Suprapubic skin (tissue), 4 donors: Measurements from ENCODE around the gene IFNAR1. TPM values are rescaled to one million over a fixed set of nuclear protein-coding genes. Genes with fewer than 3 reads are reported as not detected.

Experiments used
- DNase-seq, 2 donors: peaks; one replicate each; pipeline ENCODE4 v3.0.0-alpha.2; 2019; ENCODE audit warnings: low spot score in 2 of 2
- H3K27ac ChIP-seq: fragments of 200-600 bp; sonication (generic); one replicate; pipeline ENCODE4 v1.5.1; 2019
- H3K27me3 ChIP-seq: fragments of 200-600 bp; sonication (generic); one replicate; pipeline ENCODE4 v1.5.1; 2019
- H3K36me3 ChIP-seq: fragments of 200-600 bp; sonication (generic); one replicate; pipeline ENCODE4 v1.5.1; 2019
- H3K4me1 ChIP-seq: fragments of 200-600 bp; sonication (generic); one replicate; pipeline ENCODE4 v1.5.1; 2019
- H3K4me3 ChIP-seq: fragments of 200-600 bp; sonication (generic); one replicate; pipeline ENCODE4 v1.5.1; 2019; ENCODE audit warnings: mild to moderate bottlenecking
- H3K9me3 ChIP-seq: fragments of 200-600 bp; sonication (generic); one replicate; pipeline ENCODE4 v1.5.1; 2019
- CTCF ChIP-seq, 2 donors: fragments of 200-600 bp in 1 of 2; fragments of 450-650 bp in 1 of 2; sonication (generic) in 1 of 2; IDR thresholded peaks; one replicate each; pipeline ENCODE4 v1.5.1; 2016 to 2019; ENCODE audit warnings: antibody characterized with exemption in 2 of 2, mild to moderate bottlenecking in 1 of 2, moderate library complexity in 1 of 2
- EP300 ChIP-seq: sonication (generic); formaldehyde crosslinking; IDR thresholded peaks from one replicate; pipeline ENCODE4 v1.6.1; 2017; ENCODE audit warnings: antibody characterized with exemption
- POLR2A ChIP-seq, 2 donors: fragments of 450-650 bp; IDR thresholded peaks; one replicate each; pipeline ENCODE4 v1.6.1; 2017; ENCODE audit warnings: antibody characterized with exemption in 2 of 2, mild to moderate bottlenecking in 2 of 2, moderate library complexity in 2 of 2
- POLR2AphosphoS5 ChIP-seq, 3 donors: sonication (generic); formaldehyde crosslinking; IDR thresholded peaks; one replicate each; pipeline ENCODE4 v1.6.1; 2017; ENCODE audit warnings: antibody characterized with exemption in 3 of 3
- WGBS: methylation state at CpG from one replicate; pipeline ENCODE4 v1.1.5; 2018; 5-methylcytosine and 5-hydroxymethylcytosine counted together
- total RNA-seq, 4 donors: library from RNA; depleted of rRNA; stranded (reverse); fragments of >200 nt; gene quantifications; one replicate each; pipeline ENCODE4 v1.1.0, GENCODE V29; 2016

IFNAR1 gene
- 10 to 100 TPM; 15.9 to 37.3 (median 22.6) TPM for total RNA-seq

GRCh38 chr21:33324291-33325221, at the start of gene IFNAR1:
Gene IFNAR1 (plus strand): TSS chr21:33324970. CDS start chr21:33325056, 86 bp downstream.
- H3K4me1 ChIP-seq: peaks cover 23% of the 10 kb centered on the region
- H3K27me3 ChIP-seq: no peaks in the 10 kb centered on the region
- H3K36me3 ChIP-seq: no peaks in the 10 kb centered on the region
- H3K4me3 ChIP-seq: peak within 1 kb of the TSS; percentile 95
- peak within 1 kb of the TSS; percentile 99 for H3K27ac ChIP-seq
- peak in 1 of 2 donors; percentile 74 for TF ChIP-seq POLR2A (IDR thresholded peaks at IDR 0.05)
- TF ChIP-seq POLR2AphosphoS5 (IDR thresholded peaks at IDR 0.05): peak in 1 of 3 donors; percentile 39
- no peak for TF ChIP-seq CTCF (IDR thresholded peaks at IDR 0.05)
- TF ChIP-seq EP300: no peak
- no peaks in the 10 kb centered on the region for H3K9me3 ChIP-seq
- under 1% methylated on average over 62 of the region's 86 CpGs for WGBS
- DNase-seq: peak; percentile 99

GRCh38 chr21:33278721-33279120, 46.0 kb upstream of the IFNAR1 start:
- 79% methylated on average over 2 of the region's 2 CpGs for WGBS
- TF ChIP-seq CTCF (IDR thresholded peaks at IDR 0.05): no peak
- H3K9me3 ChIP-seq: peaks cover 7% of the 10 kb centered on the region
- no peaks in the 10 kb centered on the region for H3K27me3 ChIP-seq
- peaks cover 73% of the 10 kb centered on the region for H3K36me3 ChIP-seq
- no peak for DNase-seq
- H3K4me3 ChIP-seq: no peak overlapping the region
- no peaks in the 10 kb centered on the region for H3K4me1 ChIP-seq
- no peak overlapping the region for H3K27ac ChIP-seq

- Histone ChIP-seq H3K4me1 (no peaks in the 10 kb centered on the region), H3K4me3 (no peak overlapping the region), H3K27ac (no peak overlapping the region), H3K9me3 (peaks cover 7% of the 10 kb centered on the region), H3K27me3 (no peaks in the 10 kb centered on the region), H3K36me3 (peaks cover 73% of the 10 kb centered on the region)
- DNase-seq: no peak
- no peak for TF ChIP-seq POLR2AphosphoS5 (IDR thresholded peaks at IDR 0.05)
- TF ChIP-seq POLR2A (IDR thresholded peaks at IDR 0.05): no peak
- no peak for TF ChIP-seq CTCF (IDR thresholded peaks at IDR 0.05)
- TF ChIP-seq EP300: no peak
- 96% methylated on average over 3 of the region's 3 CpGs for WGBS
Observed at GRCh38 chr21:33279330-33279820, 45.4 kb upstream of the IFNAR1 start.

- TF ChIP-seq CTCF (IDR thresholded peaks at IDR 0.05) (no peak), EP300 (no peak), POLR2AphosphoS5 (IDR thresholded peaks at IDR 0.05) (no peak)
- WGBS: 97% methylated on average over 6 of the region's 6 CpGs
- H3K36me3 ChIP-seq: peaks cover 73% of the 10 kb centered on the region
- peaks cover 5% of the 10 kb centered on the region for H3K4me1 ChIP-seq
- no peaks in the 10 kb centered on the region for H3K27me3 ChIP-seq
- H3K9me3 ChIP-seq: peaks cover 7% of the 10 kb centered on the region
- no peak overlapping the region for H3K27ac ChIP-seq
- DNase-seq: no peak
- H3K4me3 ChIP-seq: no peak overlapping the region
Observed at GRCh38 chr21:33281096-33281652, 43.6 kb upstream of the IFNAR1 start.

- peaks cover 7% of the 10 kb centered on the region for H3K9me3 ChIP-seq
- H3K27ac ChIP-seq: no peak overlapping the region
- peaks cover 21% of the 10 kb centered on the region for H3K4me1 ChIP-seq
- TF ChIP-seq POLR2AphosphoS5 (IDR thresholded peaks at IDR 0.05) (no peak), EP300 (no peak), POLR2A (IDR thresholded peaks at IDR 0.05) (no peak), CTCF (IDR thresholded peaks at IDR 0.05) (no peak)
- 93% methylated on average over 5 of the region's 5 CpGs for WGBS
- no peaks in the 10 kb centered on the region for H3K27me3 ChIP-seq
- no peak overlapping the region for H3K4me3 ChIP-seq
- H3K36me3 ChIP-seq: peaks cover 71% of the 10 kb centered on the region
- no peak for DNase-seq
Observed at GRCh38 chr21:33283203-33283602, 41.6 kb upstream of the IFNAR1 start.
